CD14-positive monocyte (primary cell): ENCODE measurements around the gene HECW1. TPM values are rescaled to one million over a fixed set of nuclear protein-coding genes. Genes with fewer than 3 reads are reported as not detected.

Experiments used
- DNase-seq, 3 donors: peaks; one replicate each; pipeline ENCODE4 v3.0.0-alpha.2; 2011 to 2022
- H2AFZ ChIP-seq: 2 replicates; pipeline ENCODE4 v1.6.0; 2012; ENCODE audit warnings: mild to moderate bottlenecking, low read depth, low read length, inconsistent platforms; ENCODE audit not compliant: insufficient read depth, poor library complexity, severe bottlenecking
- H3K27ac ChIP-seq, 2 donors: 1 replicate in 1 of 2; 2 replicates in 1 of 2; pipeline ENCODE4 v1.5.1; 2012 to 2013; ENCODE audit warnings: low read length in 2 of 2, control low read depth in 1 of 2, inconsistent platforms in 1 of 2, low read depth in 1 of 2, mild to moderate bottlenecking in 1 of 2
- H3K27me3 ChIP-seq, 2 donors: one replicate each; pipeline versions ENCODE4 v1.6.0 to v1.6.1; 2011 to 2013; ENCODE audit warnings: low read length in 2 of 2; ENCODE audit not compliant: control insufficient read depth in 2 of 2, insufficient read depth in 2 of 2
- H3K36me3 ChIP-seq, 2 donors: replicated peaks in 1 of 2; 1 replicate in 1 of 2; 2 replicates in 1 of 2; pipeline versions ENCODE4 v1.5.1 to v1.6.1; 2012 to 2013; ENCODE audit warnings: low read length in 2 of 2, control low read depth in 1 of 2, inconsistent platforms in 1 of 2, mild to moderate bottlenecking in 1 of 2; ENCODE audit not compliant: insufficient read depth in 2 of 2, control insufficient read depth in 1 of 2
- H3K4me1 ChIP-seq, 2 donors: 1 replicate in 1 of 2; 2 replicates in 1 of 2; pipeline versions ENCODE4 v1.5.1 to v1.6.1; 2012 to 2013; ENCODE audit warnings: low read length in 2 of 2, control low read depth in 1 of 2, inconsistent platforms in 1 of 2, mild to moderate bottlenecking in 1 of 2, moderate library complexity in 1 of 2; ENCODE audit not compliant: insufficient read depth in 2 of 2, control insufficient read depth in 1 of 2
- H3K4me2 ChIP-seq: replicated peaks from 2 replicates; pipeline ENCODE3; 2012; ENCODE audit warnings: low read length, moderate library complexity, mild to moderate bottlenecking; ENCODE audit not compliant: poor library complexity, severe bottlenecking; ENCODE audit errors: extremely low read depth
- H3K4me3 ChIP-seq, 3 experiments: fragments of 200-600 bp in 1 of 3; sonication (generic) in 1 of 3; replicated peaks in 1 of 3; 1 replicate in 2 of 3; 2 replicates in 1 of 3; pipeline ENCODE4 v1.5.1; 2011 to 2013; ENCODE audit warnings: low read length in 3 of 3, mild to moderate bottlenecking in 3 of 3, control low read depth in 2 of 3, low read depth in 2 of 3, inconsistent platforms in 1 of 3, moderate library complexity in 1 of 3
- H3K79me2 ChIP-seq: 2 replicates; pipeline ENCODE4 v1.6.0; 2012; ENCODE audit warnings: mild to moderate bottlenecking, control low read depth, inconsistent platforms, low read length, moderate library complexity; ENCODE audit not compliant: insufficient read depth
- H3K9ac ChIP-seq: 2 replicates; pipeline ENCODE4 v1.6.0; 2017; ENCODE audit warnings: low read length, mild to moderate bottlenecking; ENCODE audit not compliant: insufficient read depth, poor library complexity, severe bottlenecking
- H3K9me3 ChIP-seq, 2 donors: replicated peaks in 1 of 2; 1 replicate in 1 of 2; 2 replicates in 1 of 2; pipeline versions ENCODE4 v1.5.1 to v1.6.1; 2012 to 2013; ENCODE audit warnings: low read length in 2 of 2, control low read depth in 1 of 2; ENCODE audit not compliant: control insufficient read depth in 1 of 2, insufficient read depth in 1 of 2
- H4K20me1 ChIP-seq: 2 replicates; pipeline ENCODE4 v1.6.0; 2012; ENCODE audit warnings: mild to moderate bottlenecking, low read length, control low read depth, moderate library complexity; ENCODE audit not compliant: insufficient read depth
- H3K27ac Mint-ChIP-seq, 7 donors: one replicate each; pipeline ENCODE4 v1.8.0; 2020; ENCODE audit warnings: mild to moderate bottlenecking in 7 of 7, mixed read lengths in 7 of 7, moderate library complexity in 6 of 7, inconsistent platforms in 2 of 7
- H3K27me3 Mint-ChIP-seq, 3 donors: one replicate each; pipeline ENCODE4 v1.8.0; 2021 to 2022; ENCODE audit warnings: low read depth in 3 of 3, mild to moderate bottlenecking in 3 of 3, mixed read lengths in 3 of 3, moderate library complexity in 3 of 3, inconsistent platforms in 1 of 3
- H3K36me3 Mint-ChIP-seq, 2 donors: one replicate each; pipeline ENCODE4 v1.8.0; 2020; ENCODE audit warnings: mixed read lengths in 2 of 2, inconsistent platforms in 1 of 2, mild to moderate bottlenecking in 1 of 2
- H3K4me1 Mint-ChIP-seq: one replicate; pipeline ENCODE4 v1.8.0; 2020; ENCODE audit warnings: mild to moderate bottlenecking, mixed read lengths
- H3K4me3 Mint-ChIP-seq, 2 donors: one replicate each; pipeline ENCODE4 v1.8.0; 2020; ENCODE audit warnings: mild to moderate bottlenecking in 2 of 2, mixed read lengths in 2 of 2, moderate library complexity in 1 of 2
- H3K9me3 Mint-ChIP-seq, 7 donors: one replicate each; pipeline ENCODE4 v1.8.0; 2020 to 2022; ENCODE audit warnings: mixed read lengths in 7 of 7, mild to moderate bottlenecking in 6 of 7, moderate library complexity in 6 of 7, inconsistent platforms in 2 of 7
- CTCF ChIP-seq: fragments of 200-600 bp; IDR thresholded peaks from one replicate; pipeline ENCODE4 v1.8.0; 2022; ENCODE audit warnings: antibody characterized with exemption, mild to moderate bottlenecking
- WGBS: methylation state at CpG from one replicate; pipeline ENCODE4 v1.1.5; 2013; ENCODE audit warnings: missing lambda C conversion rate; ENCODE audit not compliant: insufficient coverage; 5-methylcytosine and 5-hydroxymethylcytosine counted together
- intact Hi-C, 2 donors: fragments of 100-400 bp; cut with micrococcal nuclease; formaldehyde crosslinking; loops; one replicate each; pipeline versions ENCODE4 v1.15.0 to v1.15.1; 2023
- polyA plus RNA-seq, 3 donors: library from polyadenylated mRNA; depleted of rRNA in 1 of 3; unstranded in 2 of 3; stranded (reverse) in 1 of 3; fragments of 300-500 nt in 2 of 3; fragments of >200 nt in 1 of 3; fragmentation: Illumina TruSeq in 2 of 3; gene quantifications; 1 replicate in 2 of 3; 2 replicates in 1 of 3; pipeline ENCODE4 v1.2.3, GENCODE V29; 2012 to 2021

HECW1 gene
- polyA plus RNA-seq, 3 donors, result not detected

DNA sequence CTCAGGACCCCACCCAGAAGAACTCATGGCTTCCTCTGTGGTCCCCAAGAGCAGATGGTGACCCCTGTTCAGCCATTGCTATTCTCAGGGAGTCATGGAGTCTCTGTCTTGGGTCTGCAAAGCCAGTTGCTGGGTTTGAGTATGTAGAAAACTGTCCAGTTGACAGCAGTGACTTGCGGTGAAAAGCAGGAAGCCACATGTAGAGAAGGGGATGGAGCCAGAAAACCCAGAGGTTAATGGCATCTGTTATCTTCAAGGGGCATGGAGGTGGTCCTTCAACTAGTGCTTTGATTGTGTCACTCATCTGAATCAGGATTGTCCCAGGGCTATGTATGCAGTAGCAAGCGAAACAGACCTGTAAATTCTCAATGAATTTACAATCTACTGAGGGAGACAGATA lies 384.1 kb downstream of the HECW1 start:
- Histone ChIP-seq H3K4me1 (no peaks in the 10 kb centered on the region), H3K27me3 (peaks cover 0 to 2% of the 10 kb centered on the region in 2 donors), H4K20me1 (no peaks in the 10 kb centered on the region), H3K36me3 (no peaks in the 10 kb centered on the region), H3K27ac (no peak overlapping the region), H3K4me3 (no peak overlapping the region), H3K79me2 (no peaks in the 10 kb centered on the region), H3K4me2 (no peak overlapping the region), H3K9ac (no peak overlapping the region), H2AFZ (no peak overlapping the region), H3K9me3 (no peaks in the 10 kb centered on the region)
- no peak for TF ChIP-seq CTCF
- no peak for DNase-seq
- Mint-ChIP-seq H3K4me3 (no peak overlapping the region), H3K9me3 (peaks cover 0 to 3% (median 0%) of the 10 kb centered on the region in 7 donors), H3K4me1 (no peaks in the 10 kb centered on the region), H3K27me3 (peaks cover 15 to 21% (median 16%) of the 10 kb centered on the region in 3 donors), H3K27ac (no peak overlapping the region), H3K36me3 (no peaks in the 10 kb centered on the region)
- 80% methylated on average over 1 of the region's 2 CpGs for WGBS
- intact Hi-C loops, result no loop called here

DNA sequence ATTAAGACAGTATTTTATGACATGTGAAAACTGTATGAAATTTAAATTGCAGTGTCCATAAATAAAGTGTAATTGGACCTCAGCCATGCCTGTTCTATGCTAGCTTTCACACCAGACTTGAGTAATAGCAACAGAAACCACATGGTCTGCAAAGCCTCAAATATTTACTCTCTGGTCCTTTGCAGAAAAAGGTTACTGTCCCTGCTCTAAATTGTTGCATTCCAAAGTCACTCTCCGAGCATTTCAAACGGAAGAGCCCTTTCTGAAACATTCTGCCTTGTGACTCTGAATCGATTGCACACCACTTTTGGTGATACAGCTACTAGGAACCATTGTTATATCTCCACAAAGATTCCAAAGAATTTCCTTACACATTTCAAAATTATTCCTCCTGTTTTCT lies 389.4 kb downstream of the HECW1 start:
- intact Hi-C loops, result no loop called here
- H4K20me1 ChIP-seq, result no peaks in the 10 kb centered on the region
- H3K4me1 ChIP-seq, result no peaks in the 10 kb centered on the region
- Mint-ChIP-seq H3K4me1 (no peaks in the 10 kb centered on the region), H3K9me3 (peaks cover 0 to 3% (median 0%) of the 10 kb centered on the region in 7 donors), H3K27me3 (peaks cover 7 to 12% (median 9%) of the 10 kb centered on the region in 3 donors), H3K36me3 (no peaks in the 10 kb centered on the region), H3K4me3 (no peak overlapping the region), H3K27ac (no peak overlapping the region)
- no peaks in the 10 kb centered on the region for H3K27me3 ChIP-seq
- H3K4me2 ChIP-seq, result no peak overlapping the region
- H3K27ac ChIP-seq, result no peak overlapping the region
- no peak for DNase-seq
- no peaks in the 10 kb centered on the region for H3K9me3 ChIP-seq
- 54% methylated on average over 2 of the region's 3 CpGs for WGBS
- H3K4me3 ChIP-seq, result no peak overlapping the region
- H2AFZ ChIP-seq, result no peak overlapping the region
- H3K36me3 ChIP-seq, result no peaks in the 10 kb centered on the region
- H3K9ac ChIP-seq, result no peak overlapping the region
- no peak for TF ChIP-seq CTCF
- no peaks in the 10 kb centered on the region for H3K79me2 ChIP-seq
